DMS 273 treated with DMSO at 0.1 percent for 48 hours (cell line): ENCODE measurements around the gene NOTUM.

Experiments
- DNase-seq: peaks from one replicate; lab custom pipeline; 2025; lab: John Stamatoyannopoulos, UW

The NOTUM gene

GRCh38 chr17:81935709-81936084 is 25.3 kb downstream of the NOTUM start:
- DNase-seq, result no peak

- DNase-seq, result no peak
These were observed 25.9 kb downstream of the NOTUM start for GRCh38 chr17:81934850-81935708.

- DNase-seq, result no peak
These were observed 26.8 kb downstream of the NOTUM start for GRCh38 chr17:81934098-81934757.

GRCh38 chr17:81933178-81933699 is 27.7 kb downstream of the NOTUM start:
- no peak for DNase-seq

GRCh38 chr17:81932333-81932983 is 28.5 kb downstream of the NOTUM start:
- no peak for DNase-seq

GRCh38 chr17:81931557-81932332 is 29.2 kb downstream of the NOTUM start:
- DNase-seq, result peak; percentile 46

GRCh38 chr17:81931189-81931556 is 29.8 kb downstream of the NOTUM start:
- DNase-seq, result no peak

GRCh38 chr17:81930142-81931125 is 30.6 kb downstream of the NOTUM start:
- DNase-seq, result no peak

GRCh38 chr17:81929253-81930141 is 31.5 kb downstream of the NOTUM start:
- DNase-seq, result no peak

- no peak for DNase-seq
These were observed 32.3 kb downstream of the NOTUM start for GRCh38 chr17:81928544-81929252.

GRCh38 chr17:81927653-81928543 is 33.1 kb downstream of the NOTUM start, which contains the start of gene MAFG:
MAFG (minus strand) TSS chr17:81927735; CDS start chr17:81923185, 4,550 bp downstream.
- DNase-seq, result peak; percentile 82

GRCh38 chr17:81927152-81927652 is 33.8 kb downstream of the NOTUM start:
- no peak for DNase-seq

GRCh38 chr17:81926451-81927151 is 34.4 kb downstream of the NOTUM start:
- no peak for DNase-seq

GRCh38 chr17:81925860-81926450 is 35.0 kb downstream of the NOTUM start:
- no peak for DNase-seq

GRCh38 chr17:81924557-81925532 is 36.1 kb downstream of the NOTUM start:
- DNase-seq, result no peak
